Measurements from ENCODE around the gene ACTN1. TPM values are rescaled to one million over a fixed set of nuclear protein-coding genes. Genes with fewer than 3 reads are reported as not detected.

Gene ACTN1
- total RNA-seq, 4 donors from 2014 or later: 40.3 to 585 (median 80.1) TPM

- TF ChIP-seq, protein P1, sequence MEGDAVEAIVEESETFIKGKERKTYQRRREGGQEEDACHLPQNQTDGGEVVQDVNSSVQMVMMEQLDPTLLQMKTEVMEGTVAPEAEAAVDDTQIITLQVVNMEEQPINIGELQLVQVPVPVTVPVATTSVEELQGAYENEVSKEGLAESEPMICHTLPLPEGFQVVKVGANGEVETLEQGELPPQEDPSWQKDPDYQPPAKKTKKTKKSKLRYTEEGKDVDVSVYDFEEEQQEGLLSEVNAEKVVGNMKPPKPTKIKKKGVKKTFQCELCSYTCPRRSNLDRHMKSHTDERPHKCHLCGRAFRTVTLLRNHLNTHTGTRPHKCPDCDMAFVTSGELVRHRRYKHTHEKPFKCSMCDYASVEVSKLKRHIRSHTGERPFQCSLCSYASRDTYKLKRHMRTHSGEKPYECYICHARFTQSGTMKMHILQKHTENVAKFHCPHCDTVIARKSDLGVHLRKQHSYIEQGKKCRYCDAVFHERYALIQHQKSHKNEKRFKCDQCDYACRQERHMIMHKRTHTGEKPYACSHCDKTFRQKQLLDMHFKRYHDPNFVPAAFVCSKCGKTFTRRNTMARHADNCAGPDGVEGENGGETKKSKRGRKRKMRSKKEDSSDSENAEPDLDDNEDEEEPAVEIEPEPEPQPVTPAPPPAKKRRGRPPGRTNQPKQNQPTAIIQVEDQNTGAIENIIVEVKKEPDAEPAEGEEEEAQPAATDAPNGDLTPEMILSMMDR (IDR thresholded peaks at IDR 0.05): no peak
- no peak for TF ChIP-seq POLR2A (IDR thresholded peaks at IDR 0.05)
- Histone ChIP-seq H3K36me3 (no peaks in the 10 kb centered on the region), H3K4me3 (no peak overlapping the region), H3K4me1 (peaks cover 0 to 8% (median 0%) of the 10 kb centered on the region in 4 donors), H3K9me3 (no peaks in the 10 kb centered on the region), H3K27ac (peak overlapping the region in 1 of 4 donors; percentile 68), H3K27me3 (no peaks in the 10 kb centered on the region)
- no peak for DNase-seq
Measured at GRCh38 chr14:68931474-68932051, 47.5 kb downstream of the ACTN1 start.

GRCh38 chr14:68931063-68931462 is 48.0 kb downstream of the ACTN1 start:
- no peaks in the 10 kb centered on the region for H3K36me3 ChIP-seq
- peak overlapping the region in 1 of 4 donors; percentile 68 for H3K27ac ChIP-seq
- H3K4me1 ChIP-seq: peaks cover 0 to 8% (median 0%) of the 10 kb centered on the region in 4 donors
- H3K9me3 ChIP-seq: no peaks in the 10 kb centered on the region
- H3K4me3 ChIP-seq: no peak overlapping the region
- no peak for TF ChIP-seq POLR2A (IDR thresholded peaks at IDR 0.05)
- TF ChIP-seq, protein P1 (IDR thresholded peaks at IDR 0.05): no peak
- H3K27me3 ChIP-seq: no peaks in the 10 kb centered on the region
- DNase-seq: no peak

DNA sequence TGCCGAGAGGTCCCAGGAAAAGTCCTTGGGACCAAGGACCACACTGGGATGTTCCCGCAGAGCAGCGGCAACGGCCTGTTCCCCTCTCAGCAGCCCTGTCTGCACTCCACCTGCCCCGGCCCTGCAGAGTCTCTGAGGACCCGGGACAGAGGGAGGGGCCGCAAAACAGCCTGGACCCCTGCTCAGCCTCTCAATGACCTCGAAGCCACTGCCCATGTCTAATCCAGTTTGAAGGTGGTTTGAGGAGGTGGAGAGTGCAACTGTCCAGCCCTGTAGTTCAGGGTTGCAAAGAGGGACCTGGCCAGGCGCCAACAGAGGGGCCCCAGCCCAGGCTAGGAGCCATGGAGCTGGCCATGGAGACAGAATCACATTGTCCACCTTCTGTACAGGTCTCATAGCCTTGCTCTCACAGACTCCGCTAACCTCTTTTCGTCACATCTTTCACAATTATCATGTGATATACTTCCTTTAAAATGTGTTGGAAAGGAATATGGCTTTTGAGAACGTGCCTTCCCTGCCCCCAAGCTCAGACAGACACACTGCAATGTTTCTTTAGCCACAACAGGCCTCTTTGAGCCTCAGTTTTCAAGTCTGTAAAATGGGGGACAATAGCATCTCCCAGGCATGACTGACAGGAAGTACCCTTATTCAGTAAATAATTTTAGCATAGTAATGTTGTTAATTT is 49.3 kb downstream of the ACTN1 start:
- no peak for TF ChIP-seq POLR2A (IDR thresholded peaks at IDR 0.05)
- TF ChIP-seq, protein P1 (IDR thresholded peaks at IDR 0.05): no peak
- H3K4me1 ChIP-seq: peaks cover 0 to 5% (median 0%) of the 10 kb centered on the region in 4 donors
- peak overlapping the region in 2 of 4 donors; percentile 55 to 68 for H3K27ac ChIP-seq
- no peak overlapping the region for H3K4me3 ChIP-seq
- peaks cover 0 to 3% (median 0%) of the 10 kb centered on the region in 3 donors for H3K36me3 ChIP-seq
- DNase-seq: no peak
- no peaks in the 10 kb centered on the region for H3K9me3 ChIP-seq
- H3K27me3 ChIP-seq: no peaks in the 10 kb centered on the region

DNA sequence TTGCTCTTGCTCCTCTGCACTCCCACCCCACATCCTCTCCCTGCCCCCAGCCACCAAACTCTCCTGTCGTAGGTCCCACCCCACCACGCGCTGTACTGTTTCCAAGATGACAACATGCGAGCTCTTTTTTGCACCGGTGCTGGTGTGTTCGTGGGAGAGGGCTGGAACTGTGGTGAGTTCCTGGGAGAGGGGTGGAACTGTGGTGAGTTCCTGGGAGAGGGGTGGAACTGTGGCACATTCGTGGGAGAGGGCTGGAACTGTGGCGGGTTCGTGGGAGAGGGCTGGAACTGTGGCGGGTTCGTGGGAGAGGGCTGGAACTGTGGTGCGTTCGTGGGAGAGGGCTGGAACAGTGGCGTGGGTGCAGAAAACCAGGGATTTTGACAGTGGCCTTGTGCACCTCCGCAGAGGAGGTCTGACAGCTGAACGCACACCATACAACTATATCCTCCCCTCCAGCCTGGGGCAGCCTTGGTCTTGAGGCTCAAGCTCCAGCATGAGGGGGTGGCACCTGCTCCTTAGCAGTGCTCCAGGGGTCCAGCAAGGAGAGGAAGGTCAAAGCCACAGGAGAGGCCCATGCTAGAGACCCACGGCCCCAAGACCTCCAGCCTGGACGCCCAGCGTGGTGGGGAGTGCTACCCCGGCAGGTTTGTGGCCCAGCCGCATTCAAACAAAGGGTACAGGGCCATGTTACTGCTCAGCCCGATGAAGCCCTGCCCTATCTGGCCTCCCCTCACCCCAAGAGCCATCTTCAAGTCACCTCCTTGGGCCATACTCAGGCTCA is 50.1 kb downstream of the ACTN1 start:
- no peak for TF ChIP-seq POLR2A (IDR thresholded peaks at IDR 0.05)
- TF ChIP-seq, protein P1 (IDR thresholded peaks at IDR 0.05): no peak
- Histone ChIP-seq H3K27ac (peak overlapping the region in 3 of 4 donors; percentile 26 to 68 (median 55)), H3K9me3 (no peaks in the 10 kb centered on the region), H3K36me3 (peaks cover 0 to 5% (median 0%) of the 10 kb centered on the region in 3 donors), H3K27me3 (no peaks in the 10 kb centered on the region), H3K4me1 (peaks cover 0 to 5% (median 0%) of the 10 kb centered on the region in 4 donors), H3K4me3 (no peak overlapping the region)
- no peak for DNase-seq

- no peaks in the 10 kb centered on the region for H3K27me3 ChIP-seq
- no peak overlapping the region for H3K4me3 ChIP-seq
- H3K36me3 ChIP-seq: peaks cover 0 to 5% (median 0%) of the 10 kb centered on the region in 3 donors
- H3K27ac ChIP-seq: peak overlapping the region in 2 of 4 donors; percentile 55 to 68
- peaks cover 0 to 8% (median 0%) of the 10 kb centered on the region in 4 donors for H3K4me1 ChIP-seq
- no peak for TF ChIP-seq POLR2A (IDR thresholded peaks at IDR 0.05)
- TF ChIP-seq, protein P1 (IDR thresholded peaks at IDR 0.05): no peak
- no peaks in the 10 kb centered on the region for H3K9me3 ChIP-seq
- DNase-seq: no peak
Measured at GRCh38 chr14:68927956-68928675, 51.0 kb downstream of the ACTN1 start.
